GM19035 (cell line): ENCODE measurements around the gene SLC5A11.
"Not testable (repeated sequence)": the region's sequence is repeated elsewhere in the genome, so short reads cannot be mapped to it uniquely, and the experiment has no call there.

Source experiments
- ATAC-seq: cut with Tn5 transposase; IDR thresholded peaks from one replicate; pipeline ENCODE4 v1.9.1; 2021; ENCODE audit not compliant: unreplicated experiment

Gene SLC5A11

DNA sequence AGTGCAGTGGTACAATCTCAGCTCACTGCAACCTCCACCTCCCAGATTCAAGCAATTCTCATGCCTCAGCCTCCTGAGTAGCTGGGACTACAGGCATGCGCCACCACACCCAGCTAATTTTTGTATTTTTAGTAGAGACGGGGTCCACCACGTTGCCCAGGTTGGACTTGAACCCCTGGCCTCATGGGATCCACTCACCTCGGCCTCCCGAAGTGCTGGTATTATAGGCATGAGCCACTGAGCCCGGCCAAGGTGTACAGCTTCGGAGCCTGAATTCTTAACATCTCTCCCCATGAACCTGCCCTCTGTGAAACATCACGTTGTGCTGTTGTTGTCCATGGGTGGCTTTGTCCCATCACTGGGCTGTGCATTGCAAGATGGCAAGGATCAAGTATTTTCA is 11.1 kb downstream of the SLC5A11 start:
- not testable (repeated sequence) for ATAC-seq

DNA sequence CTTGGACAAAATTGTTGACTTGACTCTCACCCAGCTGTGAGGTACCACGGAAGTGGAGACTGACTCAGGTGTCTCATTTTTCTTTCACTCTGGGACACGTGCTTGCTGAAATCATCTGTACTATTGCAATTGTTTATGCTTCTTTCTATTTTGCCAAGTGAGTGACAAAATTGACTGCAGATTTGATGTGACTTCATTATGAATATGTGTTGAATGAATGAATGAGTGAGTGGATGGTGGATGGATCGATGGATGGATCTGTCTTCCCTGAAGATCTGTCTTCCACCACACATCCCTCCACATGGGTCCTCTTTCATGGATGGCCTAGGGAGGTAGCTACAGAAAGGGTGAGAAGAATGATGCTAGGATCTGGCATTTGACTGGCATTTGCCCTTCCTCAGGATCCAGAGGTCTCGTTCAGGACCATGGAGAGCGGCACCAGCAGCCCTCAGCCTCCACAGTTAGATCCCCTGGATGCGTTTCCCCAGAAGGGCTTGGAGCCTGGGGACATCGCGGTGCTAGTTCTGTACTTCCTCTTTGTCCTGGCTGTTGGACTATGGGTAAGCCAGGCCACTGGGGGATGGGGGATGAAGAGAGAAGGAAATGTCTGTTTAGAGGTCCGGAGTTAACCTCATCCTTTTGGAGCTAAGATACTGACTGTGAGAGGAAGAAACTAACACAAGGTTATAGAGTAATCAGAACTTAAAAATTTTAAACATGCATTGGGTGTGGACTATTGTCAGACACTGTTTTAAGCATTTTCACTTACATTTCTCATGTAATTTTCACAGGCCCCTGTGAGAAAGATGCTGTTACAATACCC is 12.7 kb downstream of the SLC5A11 start:
- no peak for ATAC-seq

DNA sequence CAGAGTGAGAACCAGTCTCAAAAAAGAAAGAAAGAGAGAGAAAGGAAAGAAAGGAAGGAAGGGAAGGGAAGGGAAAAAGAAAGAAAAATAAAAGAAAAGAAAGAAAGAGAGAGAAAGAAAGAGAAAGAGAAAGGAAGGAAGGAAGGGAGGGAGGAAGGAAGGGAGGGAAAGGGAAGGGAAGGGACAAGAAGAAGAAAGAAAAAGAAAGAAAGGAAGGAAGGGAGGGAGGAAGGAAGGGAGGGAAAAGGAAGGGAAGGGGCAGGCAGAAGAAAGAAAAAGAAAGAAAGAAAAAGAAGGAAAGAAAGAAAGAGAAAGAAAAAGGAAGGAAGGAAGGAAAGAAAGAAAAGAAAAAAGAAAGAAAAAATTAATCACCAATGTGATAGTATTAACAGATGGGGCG is 15.7 kb downstream of the SLC5A11 start:
- ATAC-seq: no peak

DNA sequence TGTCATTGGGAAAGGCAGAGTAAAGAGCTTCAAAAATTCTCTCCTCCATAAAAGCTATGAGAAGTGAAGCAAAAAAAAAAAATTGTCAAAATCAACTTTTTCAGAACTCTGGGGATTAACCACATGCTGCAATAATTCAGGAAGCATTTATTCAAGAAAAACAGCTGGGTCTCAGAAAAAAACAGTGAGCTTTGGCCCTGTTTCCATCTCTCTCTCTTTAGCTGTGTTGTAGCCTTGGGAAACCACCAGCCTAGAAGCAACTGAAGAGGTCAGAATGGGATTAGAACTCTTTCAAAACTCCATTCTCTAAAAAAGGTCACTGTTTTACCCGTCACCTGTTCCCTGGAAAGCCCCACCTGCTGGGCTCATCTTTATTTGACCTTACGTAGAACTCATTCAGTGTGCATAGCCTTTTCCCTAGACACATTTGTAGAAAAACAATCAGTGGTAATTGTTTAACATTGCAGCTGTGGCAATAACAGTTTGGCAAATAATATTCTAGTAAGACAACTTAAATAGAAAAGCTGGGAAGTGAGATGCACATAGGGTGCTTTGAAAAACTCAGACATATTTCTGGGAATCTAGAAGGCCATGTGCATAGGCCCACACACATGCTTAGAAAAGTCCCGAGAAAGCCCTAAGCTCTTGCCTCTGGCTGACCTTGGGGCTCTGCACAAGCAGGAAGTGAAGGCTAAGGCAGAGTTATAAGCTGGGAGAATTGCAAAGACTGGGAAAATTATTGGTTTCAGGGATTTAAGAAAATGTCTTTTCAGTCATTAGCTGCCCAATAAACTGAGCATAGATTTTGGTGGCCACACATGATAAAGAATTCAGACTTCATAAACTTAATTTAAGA is 18.0 kb downstream of the SLC5A11 start:
- no peak for ATAC-seq

DNA sequence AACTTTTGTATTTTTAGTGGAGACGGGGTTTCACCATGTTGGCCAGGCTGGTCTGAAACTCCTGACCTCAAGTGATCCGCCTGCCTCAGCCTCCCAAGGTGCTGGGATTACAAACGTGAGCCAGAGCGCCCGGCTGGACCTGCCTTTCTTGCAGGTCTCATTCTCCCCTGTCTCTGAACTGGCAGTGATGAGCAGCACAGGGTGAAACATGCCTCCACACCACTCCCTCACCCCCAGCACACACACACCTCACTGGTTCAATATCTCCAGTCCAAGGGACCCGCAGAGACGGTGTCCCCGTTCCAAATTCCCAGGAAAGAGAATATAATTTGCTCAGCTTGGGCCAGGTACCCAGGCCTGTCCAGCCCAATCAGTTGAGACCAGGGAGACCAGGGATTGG is 23.3 kb downstream of the SLC5A11 start:
- ATAC-seq: no peak

DNA sequence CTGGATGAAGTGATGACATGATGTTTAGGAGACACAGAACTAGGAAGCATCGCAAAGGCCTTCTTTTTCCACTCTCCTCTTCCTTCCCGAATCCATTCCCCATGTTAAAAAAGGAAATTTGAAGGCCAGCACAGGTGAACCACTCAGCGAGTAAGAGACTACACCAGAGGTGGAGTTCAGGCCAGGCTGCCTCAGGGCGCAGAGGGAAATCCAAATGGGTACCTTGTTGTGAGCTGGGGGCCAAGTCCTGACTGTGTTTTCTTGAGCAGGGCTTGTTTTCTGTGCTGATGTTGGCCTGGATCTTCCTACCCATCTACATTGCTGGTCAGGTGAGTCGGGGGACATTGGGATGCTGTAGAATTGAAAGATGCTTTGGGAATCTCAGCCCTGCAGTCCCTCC is 26.1 kb downstream of the SLC5A11 start:
- no peak for ATAC-seq

DNA sequence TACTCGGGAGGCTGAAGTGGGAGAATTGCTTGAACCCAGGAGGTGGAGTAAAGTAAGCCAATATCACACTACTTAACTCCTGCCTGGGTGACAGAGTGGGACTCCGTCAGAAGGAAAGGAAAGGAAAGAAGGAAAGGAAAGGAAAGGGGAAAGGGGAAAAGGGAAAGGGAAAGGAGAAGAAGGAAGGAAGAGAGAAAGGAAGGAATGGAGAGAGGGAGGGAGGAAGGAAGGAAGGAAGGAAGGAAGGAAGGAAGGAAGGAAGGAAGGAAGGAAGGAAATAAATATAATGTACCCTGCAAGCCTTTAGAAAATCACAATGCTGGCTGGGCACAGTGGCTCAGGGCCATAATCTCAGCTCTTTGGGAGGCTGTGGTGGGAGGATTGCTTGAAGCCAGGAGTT is 27.3 kb downstream of the SLC5A11 start:
- ATAC-seq: no peak

DNA sequence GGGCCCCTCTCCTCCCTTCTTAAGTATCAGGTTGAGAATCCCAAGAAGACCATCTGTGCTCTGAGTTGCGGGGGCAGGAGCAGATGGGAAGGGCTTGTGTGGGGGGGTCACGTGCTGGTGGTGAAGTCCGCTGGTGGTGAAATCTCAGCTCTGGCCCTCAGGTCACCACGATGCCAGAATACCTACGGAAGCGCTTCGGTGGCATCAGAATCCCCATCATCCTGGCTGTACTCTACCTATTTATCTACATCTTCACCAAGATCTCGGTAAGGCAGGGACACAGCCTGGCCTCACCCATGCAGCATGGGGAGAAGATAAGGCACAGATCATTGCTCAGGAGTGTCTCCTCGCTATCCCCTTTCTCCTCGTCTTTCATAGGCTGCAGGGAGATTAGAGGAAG is 29.7 kb downstream of the SLC5A11 start:
- no peak for ATAC-seq

DNA sequence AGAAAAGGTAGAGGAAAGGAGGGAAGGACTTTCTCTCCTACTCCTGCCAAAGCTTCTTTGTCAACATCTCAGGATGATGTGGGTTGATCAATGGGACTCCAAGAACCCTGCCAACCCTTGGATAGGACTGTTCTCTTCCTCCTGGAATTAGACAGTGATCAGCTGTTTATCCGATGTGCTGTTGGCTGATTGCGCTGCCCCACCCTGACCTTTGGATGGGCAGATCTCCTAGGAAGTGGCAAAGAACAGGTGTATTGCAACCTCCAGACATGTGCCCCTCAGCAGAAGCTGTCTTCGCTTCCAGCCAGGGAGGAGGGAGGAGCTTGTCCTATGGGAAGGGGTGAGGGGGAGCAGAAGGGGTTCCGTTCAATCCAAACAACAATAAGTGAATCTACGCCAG is 30.5 kb downstream of the SLC5A11 start:
- ATAC-seq: no peak

DNA sequence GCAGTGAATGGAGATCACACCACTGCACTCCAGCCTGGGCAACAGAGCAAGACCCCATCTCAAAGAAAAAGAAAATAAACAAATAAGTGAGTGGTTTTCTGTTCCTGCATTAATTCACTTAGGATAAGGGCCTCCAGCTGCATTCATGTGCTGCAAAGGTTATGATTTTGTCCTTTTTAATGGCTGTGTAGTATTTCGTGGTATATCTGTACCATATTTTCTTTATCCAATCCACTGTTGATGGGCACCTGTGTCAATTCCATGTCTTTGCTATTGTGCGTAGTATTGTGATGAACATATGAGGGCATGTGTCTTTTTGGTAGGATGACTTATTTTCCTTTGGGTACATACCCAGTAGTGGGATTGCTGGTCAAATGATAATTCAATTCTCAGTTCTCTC is 33.9 kb downstream of the SLC5A11 start:
- ATAC-seq: no peak

DNA sequence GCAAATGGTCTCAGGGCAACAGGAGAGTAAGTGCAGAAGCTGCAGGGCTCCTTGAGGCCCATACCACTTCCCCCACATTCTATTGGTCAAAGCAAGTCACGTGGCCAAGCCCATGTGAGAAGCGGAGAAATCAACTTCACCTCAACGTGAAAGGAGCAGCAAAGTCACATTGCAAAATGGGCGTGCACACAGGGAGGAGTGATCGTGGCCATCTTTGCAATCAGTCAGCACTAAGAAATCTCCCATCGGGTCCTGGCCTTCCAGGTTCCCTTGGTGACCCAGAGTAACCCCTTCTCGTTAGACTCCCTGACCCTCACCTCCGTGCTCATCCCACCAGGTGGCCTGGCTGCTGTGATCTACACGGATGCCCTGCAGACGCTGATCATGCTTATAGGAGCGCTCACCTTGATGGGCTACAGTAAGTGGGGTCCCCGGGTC is 38.0 kb downstream of the SLC5A11 start:
- ATAC-seq: no peak

DNA sequence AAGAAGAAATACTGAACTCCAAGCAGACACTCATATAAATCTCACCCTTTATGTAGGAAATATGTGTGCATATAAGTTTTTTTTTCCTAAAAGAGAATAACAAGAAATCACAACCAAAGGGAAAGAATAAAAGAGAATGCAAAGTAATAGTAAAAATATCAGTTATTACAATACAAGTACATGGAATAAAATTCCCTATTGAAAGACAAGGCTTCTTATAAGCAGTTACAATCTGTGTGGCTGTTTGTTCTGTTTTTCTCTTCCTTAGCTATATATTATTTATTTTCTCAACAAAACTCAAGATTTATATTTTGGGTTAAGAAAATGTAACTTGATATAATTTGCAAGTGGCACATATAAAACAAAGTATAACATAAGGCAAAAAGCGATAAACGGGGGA is 41.7 kb downstream of the SLC5A11 start:
- no peak for ATAC-seq

DNA sequence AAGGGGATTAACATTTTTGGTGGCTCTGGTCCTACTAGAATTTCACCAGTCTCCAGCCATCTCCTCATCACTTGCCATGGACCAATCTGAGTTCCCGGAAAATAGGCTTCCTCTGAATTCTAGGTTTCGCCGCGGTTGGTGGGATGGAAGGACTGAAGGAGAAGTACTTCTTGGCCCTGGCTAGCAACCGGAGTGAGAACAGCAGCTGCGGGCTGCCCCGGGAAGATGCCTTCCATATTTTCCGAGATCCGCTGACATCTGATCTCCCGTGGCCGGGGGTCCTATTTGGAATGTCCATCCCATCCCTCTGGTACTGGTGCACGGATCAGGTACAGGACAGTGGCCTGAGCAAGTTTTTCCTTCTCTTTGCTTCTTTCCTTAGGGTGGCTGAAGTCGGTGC is 45.0 kb downstream of the SLC5A11 start:
- ATAC-seq: no peak

DNA sequence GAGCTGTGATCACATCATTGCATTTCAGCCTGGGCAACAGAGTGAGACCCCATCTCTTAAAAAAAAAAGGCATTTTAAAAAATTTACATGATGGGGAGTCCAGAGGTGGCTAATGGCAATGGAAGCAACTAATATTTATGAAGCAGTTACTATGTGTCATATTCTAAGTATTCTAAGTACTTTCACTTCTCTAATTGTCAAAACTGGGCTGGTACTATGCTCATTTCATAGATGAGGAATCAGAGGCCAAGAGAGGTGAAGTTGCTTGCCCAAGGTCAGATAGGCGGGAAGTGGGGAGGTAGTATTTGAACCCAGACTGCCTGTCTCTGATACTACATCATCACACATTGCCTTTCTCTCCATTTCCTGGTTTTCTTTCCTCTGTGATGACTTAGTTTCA is 50.7 kb downstream of the SLC5A11 start:
- ATAC-seq: no peak

DNA sequence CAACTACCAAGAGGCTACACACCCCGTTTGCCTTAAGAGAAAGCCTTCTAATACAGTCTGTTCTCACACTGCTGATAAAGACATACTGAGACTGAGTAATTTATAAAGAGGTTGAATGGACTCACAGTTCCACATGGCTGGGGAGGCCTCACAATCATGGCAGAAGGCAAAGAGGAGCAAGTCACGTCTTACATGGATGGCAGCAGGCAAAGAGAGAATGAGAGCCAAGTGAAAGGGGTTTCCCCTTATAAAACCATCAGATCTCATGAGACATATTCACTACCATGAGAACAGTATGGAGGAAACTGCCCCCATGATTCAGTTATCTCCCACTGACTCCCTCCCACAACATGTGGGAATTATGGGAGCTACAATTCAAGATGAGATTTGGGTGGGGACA is 51.8 kb downstream of the SLC5A11 start:
- ATAC-seq: not testable (repeated sequence)

DNA sequence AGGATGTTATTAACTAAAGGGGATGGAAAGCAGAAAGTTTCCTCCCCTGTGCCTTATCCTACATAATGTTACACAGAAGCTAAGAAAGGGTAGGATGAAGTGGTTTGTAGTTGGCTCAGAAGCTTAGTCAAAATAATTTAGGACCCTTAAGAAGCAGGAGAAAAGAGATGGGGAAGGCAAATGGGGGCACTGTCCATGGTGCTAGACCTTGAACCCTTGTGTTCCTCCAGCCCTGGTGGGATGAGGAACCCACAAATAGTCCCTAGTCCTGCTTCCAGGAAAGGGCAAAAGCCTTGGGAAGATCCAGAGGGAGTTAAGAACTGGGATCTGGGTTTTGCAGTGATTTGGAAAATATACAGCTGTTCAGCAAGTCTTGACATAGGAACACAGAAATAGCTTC is 54.5 kb downstream of the SLC5A11 start:
- ATAC-seq: no peak

DNA sequence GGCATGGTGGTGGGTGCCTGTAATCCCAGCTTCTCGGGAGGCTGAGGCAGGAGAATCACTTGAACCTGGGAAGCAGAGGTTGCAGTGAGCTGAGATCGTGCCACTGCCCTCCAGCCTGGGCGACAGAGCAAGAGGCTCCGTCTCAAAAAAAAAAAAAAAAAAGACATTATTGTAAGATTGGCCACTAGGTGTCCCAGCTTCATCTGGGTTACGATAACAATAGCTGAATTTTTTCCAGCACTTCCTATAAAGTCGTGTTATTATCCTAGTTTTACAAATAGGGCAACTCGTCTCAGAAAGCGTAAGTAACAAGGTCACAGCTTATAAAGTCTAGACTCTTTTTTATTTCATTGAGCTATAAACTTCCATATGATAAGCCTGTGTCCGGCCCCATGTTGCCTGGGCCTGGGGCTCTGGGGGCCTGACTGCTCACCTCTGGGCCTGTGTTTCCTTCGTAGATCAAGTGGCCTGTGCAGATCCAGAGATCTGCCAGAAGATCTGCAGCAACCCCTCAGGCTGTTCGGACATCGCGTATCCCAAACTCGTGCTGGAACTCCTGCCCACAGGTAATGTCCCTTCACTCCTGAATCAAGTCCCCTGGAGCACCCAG is 60.5 kb downstream of the SLC5A11 start:
- ATAC-seq: no peak

DNA sequence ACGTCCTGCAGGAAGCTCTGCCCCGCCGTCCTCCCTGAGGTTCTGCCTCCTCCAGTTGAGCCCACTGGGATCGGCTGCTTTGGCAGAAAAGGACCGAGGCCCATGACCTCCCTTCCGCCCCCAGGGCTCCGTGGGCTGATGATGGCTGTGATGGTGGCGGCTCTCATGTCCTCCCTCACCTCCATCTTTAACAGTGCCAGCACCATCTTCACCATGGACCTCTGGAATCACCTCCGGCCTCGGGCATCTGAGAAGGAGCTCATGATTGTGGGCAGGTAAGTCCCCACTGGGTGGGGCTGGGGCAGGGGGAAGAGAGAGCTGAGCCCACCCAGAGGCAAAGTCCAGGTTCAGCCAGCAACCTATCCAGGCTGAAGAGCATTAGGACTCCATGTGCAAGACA is 61.1 kb downstream of the SLC5A11 start:
- no peak for ATAC-seq

DNA sequence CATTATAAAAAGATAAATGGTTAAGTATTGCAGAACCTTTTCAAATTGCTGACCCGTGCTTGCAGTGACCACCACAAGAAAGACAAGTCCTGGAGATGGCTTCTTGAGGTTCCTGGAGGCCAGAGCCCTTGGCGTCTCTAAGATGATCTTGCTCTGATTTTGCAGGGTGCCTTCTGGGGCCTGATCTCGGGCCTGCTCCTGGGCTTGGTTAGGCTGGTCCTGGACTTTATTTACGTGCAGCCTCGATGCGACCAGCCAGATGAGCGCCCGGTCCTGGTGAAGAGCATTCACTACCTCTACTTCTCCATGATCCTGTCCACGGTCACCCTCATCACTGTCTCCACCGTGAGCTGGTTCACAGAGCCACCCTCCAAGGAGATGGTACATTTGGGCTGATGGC is 63.0 kb downstream of the SLC5A11 start:
- ATAC-seq: no peak

DNA sequence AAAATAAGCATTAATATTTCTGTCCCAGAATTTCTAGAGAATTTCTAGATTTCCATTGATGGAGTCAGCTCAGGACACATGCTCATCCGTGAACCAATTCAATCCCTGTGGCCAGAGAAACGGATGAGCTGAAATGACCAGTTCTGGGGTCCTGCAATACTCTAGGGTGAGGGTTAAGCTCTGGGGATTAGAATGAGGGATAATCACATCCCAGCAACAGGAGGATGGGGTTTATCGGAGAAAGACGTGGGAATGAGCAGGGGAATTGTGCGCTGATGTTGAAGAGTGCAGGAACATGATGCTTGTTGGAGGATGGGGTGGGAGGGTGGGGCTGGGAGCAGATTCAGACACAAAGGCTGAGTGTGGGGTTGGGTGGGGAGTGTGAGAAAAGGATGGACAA is 64.1 kb downstream of the SLC5A11 start:
- no peak for ATAC-seq

DNA sequence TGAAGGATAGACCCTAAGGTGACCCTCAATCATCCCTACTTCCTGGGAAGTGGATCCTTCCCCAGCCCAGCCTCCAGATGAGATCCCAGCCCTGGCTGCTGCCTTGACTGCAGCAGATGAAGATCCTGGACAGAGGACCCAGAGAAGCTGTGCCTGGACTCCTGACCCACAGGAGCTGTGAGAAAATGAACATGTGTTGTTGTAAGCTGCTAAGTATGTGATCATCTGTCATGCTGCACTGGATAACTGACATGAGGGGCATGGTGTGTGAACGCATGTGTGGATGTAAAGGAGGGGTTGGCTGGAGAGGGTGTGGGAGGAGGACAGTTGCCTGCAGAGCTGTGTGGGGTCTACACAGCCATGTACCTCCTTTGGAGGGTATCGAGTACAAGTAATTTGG is 69.3 kb downstream of the SLC5A11 start:
- ATAC-seq: no peak

DNA sequence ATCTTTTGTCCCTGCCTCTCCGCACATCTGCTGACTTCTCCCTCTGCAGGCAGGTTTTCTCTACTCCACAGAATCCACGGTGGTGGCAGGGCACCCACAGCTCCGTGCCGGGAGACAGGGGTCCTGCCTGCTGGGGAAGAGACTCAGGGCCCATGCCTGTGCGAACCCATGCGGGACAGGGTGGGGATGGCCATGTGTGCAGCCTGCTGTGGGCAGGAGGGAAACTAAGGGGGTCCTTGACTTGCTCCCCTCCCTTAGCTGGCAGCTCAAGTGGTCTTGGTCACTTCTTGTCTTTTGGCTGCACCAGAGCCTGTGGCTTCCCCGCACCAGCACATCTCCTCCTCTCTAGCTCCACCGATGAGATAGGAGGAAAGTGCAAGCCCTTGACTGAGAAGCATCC is 69.8 kb downstream of the SLC5A11 start:
- no peak for ATAC-seq
